Nucleus accumbens (tissue), 56 donors: ENCODE data around the gene EIF3K.
"Not testable (repeated sequence)": the region's sequence is repeated elsewhere in the genome, so short reads cannot be mapped to it uniquely, and the experiment has no call there.

Experiments used
- DNase-seq, 56 donors: peaks; one replicate each; lab custom pipeline; 2025; lab: John Stamatoyannopoulos, UW

The EIF3K gene

GRCh38 chr19:38617764-38618589 lies 1.0 kb upstream of the EIF3K start, which contains the start of gene MAP4K1:
Gene MAP4K1, minus strand, starts transcription at chr19:38617953. Its CDS starts 58 bp downstream, at chr19:38617895.
- peak in 24 of 56 donors; percentile 3 to 59 (median 34) for DNase-seq

- no peak for DNase-seq
These were observed 580 bp downstream of the EIF3K start for GRCh38 chr19:38619361-38620174.

DNA sequence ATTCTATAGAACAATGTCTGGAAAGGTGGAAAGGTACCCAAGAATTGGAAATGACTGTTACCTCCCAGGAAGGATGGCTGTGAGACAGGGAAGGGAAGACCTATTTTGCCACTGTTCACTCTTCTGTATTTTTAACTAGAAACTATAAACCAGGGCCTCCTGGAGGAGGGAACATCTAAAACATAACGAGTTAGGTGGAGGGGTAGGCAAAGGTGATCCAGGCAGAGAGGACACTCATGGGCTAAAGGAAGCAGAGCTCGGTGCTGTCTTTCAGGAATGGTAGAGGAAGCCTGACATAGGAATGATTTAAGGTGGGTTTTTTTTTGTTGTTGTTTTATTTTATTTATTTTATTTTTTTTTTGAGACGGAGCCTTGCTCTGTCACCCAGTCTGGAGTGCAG lies 5.8 kb downstream of the EIF3K start:
- DNase-seq: no peak

GRCh38 chr19:38626401-38626800 lies 7.4 kb downstream of the EIF3K start:
- no peak for DNase-seq

GRCh38 chr19:38629568-38629967 lies 10.6 kb downstream of the EIF3K start:
- no peak for DNase-seq

DNA sequence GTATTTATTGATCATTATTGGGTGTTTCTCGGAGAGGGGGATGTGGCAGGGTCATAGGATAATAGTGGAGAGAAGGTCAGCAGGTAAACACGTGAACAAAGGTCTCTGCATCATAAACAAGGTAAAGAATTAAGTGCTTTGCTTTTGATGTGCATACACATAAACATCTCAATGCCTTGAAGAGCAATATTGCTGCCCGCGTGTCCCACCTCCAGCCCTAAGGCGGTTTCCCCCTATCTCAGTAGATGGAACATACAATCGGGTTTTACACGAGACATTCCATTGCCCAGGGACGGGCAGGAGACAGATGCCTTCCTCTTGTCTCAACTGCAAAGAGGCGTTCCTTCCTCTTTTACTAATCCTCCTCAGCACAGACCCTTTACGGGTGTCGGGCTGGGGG lies 12.3 kb downstream of the EIF3K start:
- DNase-seq: not testable (repeated sequence)

DNA sequence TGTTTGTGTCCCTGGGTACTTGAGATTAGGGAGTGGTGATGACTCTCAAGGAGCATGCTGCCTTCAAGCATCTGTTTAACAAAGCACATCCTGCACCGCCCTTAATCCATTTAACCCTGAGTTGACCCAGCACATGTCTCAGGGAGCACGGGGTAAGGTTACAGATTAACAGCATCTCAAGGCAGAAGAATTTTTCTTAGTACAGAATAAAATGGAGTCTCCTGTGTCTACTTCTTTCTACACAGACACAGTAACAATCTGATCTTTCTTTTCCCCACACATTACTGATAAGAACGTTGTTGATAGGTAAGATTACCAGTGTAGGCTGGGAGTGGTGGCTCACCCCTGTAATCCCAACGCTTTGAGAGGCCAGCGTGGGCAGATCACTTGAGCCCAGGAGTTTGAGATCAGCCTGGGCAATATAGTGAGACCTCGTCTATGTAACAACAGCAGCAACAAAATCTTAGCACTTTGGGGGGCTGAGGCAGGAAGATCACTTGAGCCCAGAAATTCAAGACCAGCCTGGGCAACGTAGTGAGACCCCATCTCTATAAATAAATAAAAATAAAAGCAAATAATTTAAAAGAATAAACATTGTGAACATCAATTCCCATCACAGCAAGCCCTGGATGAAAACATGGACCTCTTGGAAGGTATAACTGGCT lies 13.0 kb downstream of the EIF3K start:
- not testable (repeated sequence) for DNase-seq

DNA sequence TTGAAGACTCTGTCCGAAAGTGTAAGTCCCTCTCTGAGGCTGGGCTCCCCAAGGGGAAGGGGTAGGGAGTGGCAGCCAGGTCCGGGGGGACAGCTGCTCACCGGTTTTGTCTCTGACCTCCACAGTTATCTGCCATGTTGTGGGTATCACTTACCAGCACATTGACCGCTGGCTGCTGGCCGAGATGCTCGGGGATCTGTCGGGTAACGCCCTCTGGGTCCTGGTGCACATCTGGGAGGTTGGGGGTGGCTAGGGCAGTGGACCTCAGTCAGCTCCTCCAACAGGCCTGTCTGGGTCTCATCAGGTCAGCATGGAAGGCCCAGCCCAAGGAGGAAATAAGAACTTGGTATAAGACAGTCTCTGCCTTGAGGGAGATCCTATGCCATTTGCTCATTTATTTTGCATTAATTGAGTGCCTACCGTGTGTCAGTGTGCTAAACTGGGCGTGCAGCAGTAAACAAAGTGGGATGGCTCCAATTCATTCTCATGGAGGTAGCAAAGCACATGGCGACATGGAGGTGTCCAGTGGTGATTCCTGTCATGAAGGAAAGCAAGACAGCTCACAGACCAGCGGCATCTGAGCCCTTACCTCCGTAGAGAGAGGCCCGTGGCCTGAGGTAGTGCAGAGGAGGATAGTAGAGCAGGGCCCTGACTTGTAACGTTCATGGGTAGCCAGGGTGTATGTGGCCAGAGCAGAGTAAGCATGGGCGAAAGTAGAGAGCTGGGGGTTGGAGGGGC lies 13.7 kb downstream of the EIF3K start:
- DNase-seq: no peak

DNA sequence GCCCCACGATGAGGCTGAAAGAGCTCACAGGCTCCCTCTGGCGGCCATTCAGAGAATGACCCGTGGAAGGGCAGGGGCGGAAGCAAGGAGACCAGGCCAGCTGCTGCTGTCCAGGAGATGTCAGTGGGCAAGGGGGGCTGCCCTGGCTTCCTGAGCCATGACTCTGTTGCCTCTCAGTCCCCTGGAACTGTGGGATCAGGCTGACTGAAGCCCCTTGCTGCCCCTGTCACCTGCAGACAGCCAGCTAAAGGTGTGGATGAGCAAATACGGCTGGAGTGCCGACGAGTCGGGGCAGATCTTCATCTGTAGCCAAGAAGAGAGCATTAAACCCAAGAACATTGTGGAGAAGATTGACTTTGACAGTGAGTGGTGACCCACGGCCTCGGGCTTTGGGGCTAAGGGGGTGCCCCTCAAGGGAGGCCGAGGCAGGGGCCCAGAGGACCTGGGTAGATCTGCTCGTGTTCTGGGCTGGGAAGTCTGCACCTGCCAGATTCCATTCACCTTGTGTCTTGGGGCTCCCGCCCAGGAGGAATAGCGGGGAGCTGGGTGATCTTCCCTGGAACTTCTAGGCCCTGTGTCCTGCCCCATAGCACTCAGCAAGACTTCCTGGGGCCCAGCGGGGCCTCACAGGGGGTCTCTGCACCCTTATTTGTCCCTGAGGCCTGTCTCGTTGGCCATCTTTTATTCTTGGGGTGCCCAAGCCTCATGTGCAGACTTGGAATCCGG lies 15.9 kb downstream of the EIF3K start:
- DNase-seq: peak in 48 of 56 donors; percentile 5 to 83 (median 30)

DNA sequence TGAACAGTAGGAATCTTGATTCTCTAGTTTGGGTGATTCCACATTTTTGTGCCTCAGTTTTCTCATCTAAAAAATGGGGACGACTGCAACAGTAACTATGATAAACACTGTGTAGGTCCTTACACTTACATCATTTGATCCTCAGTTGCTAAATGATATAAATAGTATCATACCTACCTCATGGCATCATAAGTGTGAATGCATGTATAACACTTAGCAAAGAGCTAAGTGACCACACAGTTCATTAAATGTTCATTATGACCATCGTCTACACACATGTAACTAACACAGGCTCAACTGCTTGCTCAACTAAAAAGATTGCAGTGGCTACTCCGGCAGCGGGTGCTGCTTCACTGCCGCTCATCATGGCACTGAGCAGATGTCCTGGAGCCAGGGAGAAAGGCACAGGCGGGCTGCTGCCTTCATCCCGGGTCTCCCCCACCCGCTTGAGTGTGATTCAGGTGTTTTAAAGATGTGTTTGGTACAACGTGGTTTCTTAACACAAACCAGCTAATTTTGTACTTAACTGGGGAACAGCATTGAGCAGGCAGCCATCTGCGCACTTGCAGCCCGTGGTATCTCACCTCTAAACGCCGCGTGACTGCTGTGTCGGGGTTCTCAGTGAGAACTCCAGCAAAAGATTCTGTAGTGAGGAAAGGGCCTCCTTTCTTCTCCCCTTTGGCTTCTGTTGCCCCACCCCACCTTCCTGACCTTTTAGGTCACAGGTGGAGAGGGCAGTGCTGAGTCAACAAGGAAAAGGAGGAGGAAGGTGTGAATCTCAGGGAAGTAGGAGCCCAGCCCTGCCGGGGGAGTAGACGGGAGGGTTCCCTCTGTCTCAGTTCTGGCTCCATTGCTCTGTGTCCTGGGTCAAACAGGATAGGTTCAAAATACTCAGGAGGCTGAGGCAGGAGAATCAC lies 16.8 kb downstream of the EIF3K start:
- no peak for DNase-seq

DNA sequence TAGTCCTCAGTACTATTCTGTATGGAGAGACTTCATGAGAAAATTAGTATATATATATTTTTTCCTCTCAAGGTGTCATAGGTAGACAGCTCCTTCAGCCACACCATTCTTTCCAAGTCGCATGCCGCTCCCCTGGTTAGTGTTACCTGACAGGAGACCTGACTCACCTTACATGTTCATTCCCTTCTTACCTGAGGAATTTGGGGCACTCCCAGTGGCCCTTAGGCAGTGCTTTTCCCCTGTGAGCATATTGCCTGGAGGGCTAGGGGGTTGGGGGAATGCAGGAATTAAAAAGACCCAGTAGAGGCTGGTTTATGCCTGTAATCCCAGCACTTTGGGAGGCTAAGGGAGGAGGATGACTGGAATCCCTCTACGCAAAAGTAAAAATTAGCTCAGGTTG lies 19.5 kb downstream of the EIF3K start:
- no peak for DNase-seq

DNA sequence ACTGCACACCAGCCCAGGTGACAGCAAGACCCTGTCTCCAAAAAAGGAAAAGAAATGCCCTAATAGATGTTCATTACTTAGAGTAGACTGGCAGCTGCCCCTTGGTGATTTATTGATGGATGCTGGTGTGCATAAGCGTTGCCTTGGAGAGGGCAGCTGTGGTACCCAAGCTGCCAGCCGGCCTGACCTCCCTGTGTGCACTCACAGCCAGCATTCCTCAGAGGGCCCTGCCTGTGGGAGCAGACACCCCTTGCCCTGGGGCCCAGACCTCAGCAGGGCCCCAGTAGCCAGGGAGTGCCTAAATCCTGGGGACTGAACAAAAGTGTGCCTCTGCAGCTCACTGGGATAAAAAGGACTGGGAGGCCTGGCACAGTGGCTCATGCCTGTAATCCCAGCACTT lies 20.7 kb downstream of the EIF3K start:
- no peak for DNase-seq

DNA sequence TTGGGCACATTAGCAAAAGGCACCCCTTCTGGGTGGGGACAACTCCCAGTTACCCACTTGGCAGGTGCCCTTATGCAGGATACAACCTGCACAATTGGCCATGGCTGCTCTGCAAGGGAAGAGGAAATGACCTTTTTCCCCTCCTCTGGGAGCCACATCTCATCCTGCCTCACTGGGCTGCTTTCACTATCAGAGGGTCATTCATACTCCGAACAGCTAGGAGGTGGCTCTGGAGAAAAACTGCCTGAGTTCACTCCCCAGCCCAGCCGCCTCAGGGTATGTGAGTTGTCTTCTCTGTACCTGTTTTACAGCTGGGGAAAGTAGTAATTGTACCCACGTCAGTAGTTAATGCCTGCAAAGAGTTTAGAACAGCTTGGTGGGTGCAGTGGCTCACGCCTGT lies 21.4 kb downstream of the EIF3K start:
- DNase-seq: no peak

- no peak for DNase-seq
These were observed 23.2 kb downstream of the EIF3K start for GRCh38 chr19:38642176-38642575.

DNA sequence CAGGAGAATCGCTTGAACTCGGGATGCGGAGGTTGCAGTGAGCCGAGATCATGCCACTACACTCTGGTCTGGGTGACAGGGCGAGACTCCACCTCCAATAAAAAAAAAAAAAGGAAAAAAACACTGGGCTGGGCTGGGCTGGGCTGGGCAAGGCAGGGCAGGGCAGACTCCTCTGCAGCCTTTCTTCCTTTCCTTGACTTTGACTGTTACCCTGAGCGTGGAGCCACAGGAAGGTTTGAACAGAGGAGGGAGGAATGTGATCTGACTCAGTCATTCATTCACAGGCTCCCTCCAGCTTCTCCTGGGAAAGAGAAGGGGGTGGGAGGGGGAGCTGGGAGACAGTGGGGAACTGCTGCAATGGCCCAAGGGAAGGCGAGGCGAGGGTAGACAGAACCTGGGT lies 25.7 kb downstream of the EIF3K start:
- no peak for DNase-seq

DNA sequence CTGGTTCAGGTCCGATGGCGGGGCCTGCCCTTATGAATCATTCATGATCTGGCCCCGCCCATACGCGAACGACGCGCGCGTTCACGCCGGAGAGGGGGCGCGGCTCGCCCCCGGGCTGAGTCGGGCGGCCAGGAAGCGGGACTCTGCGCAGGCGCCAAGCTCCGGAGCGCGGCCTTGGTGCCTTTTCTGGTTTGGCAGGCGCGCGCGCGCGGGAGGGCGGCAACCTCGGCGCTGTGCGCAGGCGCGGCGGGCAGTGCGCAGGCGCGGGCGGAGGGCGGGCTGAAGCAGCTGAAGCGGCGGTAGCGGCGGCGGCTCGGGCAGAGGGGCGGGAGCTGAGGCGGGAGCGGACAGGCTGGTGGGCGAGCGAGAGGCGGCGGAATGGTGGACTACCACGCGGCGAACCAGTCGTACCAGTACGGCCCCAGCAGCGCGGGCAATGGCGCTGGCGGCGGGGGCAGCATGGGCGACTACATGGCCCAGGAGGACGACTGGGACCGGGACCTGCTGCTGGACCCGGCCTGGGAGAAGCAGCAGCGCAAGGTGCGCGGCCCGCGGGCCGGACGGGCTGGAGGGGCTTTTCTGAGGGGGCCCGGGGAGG lies 28.5 kb downstream of the EIF3K start, which contains the start of gene ACTN4:
TSS of gene ACTN4 (plus strand) at position 282 of the 598 bp plus-strand sequence. CDS start at position 379, 97 bp downstream.
- DNase-seq: peak; percentile 64 to 100 (median 97)

- peak in 3 of 56 donors; percentile 20 to 48 (median 28) for DNase-seq
These were observed 29.2 kb downstream of the EIF3K start for GRCh38 chr19:38647966-38648768.
